GM12874 (cell line): ENCODE results near the gene CIAPIN1.

ENCODE experiments used
- CTCF ChIP-seq: IDR thresholded peaks from 2 replicates; pipeline ENCODE4 v1.5.1; 2011; ENCODE audit warnings: low read depth, mild to moderate bottlenecking, control low read depth, low read length, moderate library complexity; ENCODE audit not compliant: insufficient read depth

The CIAPIN1 gene

GRCh38 chr16:57479205-57479975, 32.2 kb upstream of the CIAPIN1 start:
- TF ChIP-seq CTCF: no peak

GRCh38 chr16:57478396-57479204, 31.4 kb upstream of the CIAPIN1 start:
- no peak for TF ChIP-seq CTCF

- TF ChIP-seq CTCF: no peak
Measured at GRCh38 chr16:57477531-57478202, 30.5 kb upstream of the CIAPIN1 start.

- TF ChIP-seq CTCF: no peak
Measured at GRCh38 chr16:57476546-57477410, 29.6 kb upstream of the CIAPIN1 start.

GRCh38 chr16:57475711-57476339, 28.6 kb upstream of the CIAPIN1 start:
- peak; percentile 95 for TF ChIP-seq CTCF

- TF ChIP-seq CTCF: no peak
Measured at GRCh38 chr16:57474671-57475661, 27.8 kb upstream of the CIAPIN1 start.
